Measurements from ENCODE around the gene ZNF438. TPM values are rescaled to one million over a fixed set of nuclear protein-coding genes. Genes with fewer than 3 reads are reported as not detected.

ZNF438 gene
- total and polyA plus RNA-seq, 2 of the 13 experiments (the other 11 are each of a cell fraction or from before 2014, with no cell fraction given) = 0.75 to 0.83 TPM

- TF ChIP-seq ZFP36 (IDR thresholded peaks at IDR 0.05; ENCODE audit: borderline replicate concordance, low read depth, low read length, partially characterized antibody) (no peak), ZC3H13 (CRISPR knock-in tag; IDR thresholded peaks at IDR 0.05) (no peak), HNRNPH1 (optimal IDR thresholded peaks at IDR 0.05; ENCODE audit: low read depth, low read length) (no peak), PLSCR1 (CRISPR knock-in tag; IDR thresholded peaks at IDR 0.05; ENCODE audit: borderline replicate concordance) (no peak), JUN (CRISPR knock-in tag; IDR thresholded peaks at IDR 0.05) (no peak), PRDM4 (CRISPR knock-in tag; IDR thresholded peaks at IDR 0.05; ENCODE audit: borderline replicate concordance) (no peak)
These were observed 185.0 kb downstream of the ZNF438 start (continued) for GRCh38 chr10:30846710-30847109.

DNA sequence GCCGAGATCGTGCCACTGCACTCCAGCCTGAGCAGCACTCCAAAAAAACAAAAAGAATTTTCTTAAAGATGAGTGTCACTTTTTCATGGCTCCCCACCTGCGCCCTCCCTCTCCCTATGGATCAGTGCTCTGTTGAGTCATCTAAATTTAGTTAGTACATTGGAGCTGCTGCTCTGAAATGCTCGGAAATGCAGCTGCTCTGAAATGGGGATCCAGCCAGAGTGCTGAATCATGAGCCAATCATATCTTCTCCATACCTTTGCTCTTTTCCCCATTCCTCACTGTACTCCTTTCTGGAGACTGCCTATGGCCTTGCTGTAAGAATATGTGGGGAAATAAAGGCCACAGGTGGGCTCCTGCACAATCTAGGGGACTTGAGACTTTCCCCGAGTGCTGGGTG, 188.8 kb downstream of the ZNF438 start:
- CTCF ChIA-PET (ENCODE audit: low intra/inter-chr PET ratio, low total read pairs) = no interaction called here
- TF ChIP-seq FOXK1 (CRISPR knock-in tag; IDR thresholded peaks at IDR 0.05; ENCODE audit: borderline replicate concordance, low read depth) (no peak), ZSCAN20 (CRISPR knock-in tag; IDR thresholded peaks at IDR 0.05; ENCODE audit: borderline replicate concordance) (no peak), ZNF768 (CRISPR knock-in tag; IDR thresholded peaks at IDR 0.05) (no peak), ZNF687 (CRISPR knock-in tag; IDR thresholded peaks at IDR 0.05) (no peak), NRL (CRISPR knock-in tag; IDR thresholded peaks at IDR 0.05; ENCODE audit: borderline replicate concordance) (no peak), MIER3 (CRISPR knock-in tag; IDR thresholded peaks at IDR 0.05; ENCODE audit: borderline replicate concordance) (no peak), ETV6 (CRISPR knock-in tag; conservative IDR thresholded peaks at IDR 0.05) (no peak), ZNF720 (CRISPR knock-in tag; IDR thresholded peaks at IDR 0.05) (no peak), SRSF9 (IDR thresholded peaks at IDR 0.05; ENCODE audit: borderline replicate concordance, insufficient read depth, low read depth, low read length, poor library complexity, severe bottlenecking) (no peak)
- TF ChIP-seq, protein P1, sequence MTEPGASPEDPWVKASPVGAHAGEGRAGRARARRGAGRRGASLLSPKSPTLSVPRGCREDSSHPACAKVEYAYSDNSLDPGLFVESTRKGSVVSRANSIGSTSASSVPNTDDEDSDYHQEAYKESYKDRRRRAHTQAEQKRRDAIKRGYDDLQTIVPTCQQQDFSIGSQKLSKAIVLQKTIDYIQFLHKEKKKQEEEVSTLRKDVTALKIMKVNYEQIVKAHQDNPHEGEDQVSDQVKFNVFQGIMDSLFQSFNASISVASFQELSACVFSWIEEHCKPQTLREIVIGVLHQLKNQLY (CRISPR knock-in tag; IDR thresholded peaks at IDR 0.05) = no peak

More for the DNA sequence above, 188.8 kb downstream of the ZNF438 start:
- H3K27ac ChIP-seq (ENCODE audit: extremely low read length, insufficient read depth, low read length) = no peak overlapping the region
- H3K36me3 ChIP-seq (replicated peaks in 1 of 2; ENCODE audit: control insufficient read depth in 1 of 2, insufficient read depth in 2 of 2, low read length in 2 of 2) = no peaks in the 10 kb centered on the region
- H3K4me2 ChIP-seq (ENCODE audit: low read depth, low read length) = no peak overlapping the region
- no peak overlapping the region for H3K9ac ChIP-seq (ENCODE audit: insufficient read depth, low read depth, low read length)
- no peak for DNase-seq (ENCODE audit: low spot score)
- ATAC-seq = no peak
- H3K9me3 ChIP-seq (ENCODE audit: low read length) = no peaks in the 10 kb centered on the region
- H4K20me1 ChIP-seq (ENCODE audit: insufficient read depth, low read length) = no peaks in the 10 kb centered on the region
- intact Hi-C loops (cut with micrococcal nuclease; ENCODE audit: unreplicated experiment) (no loop called here), in situ Hi-C loops (cut with HindIII; ENCODE audit: extremely low pct_ligation_motif_present, low pct_unique_long_range_greater_than_20kb) (no loop called here)
- H3K79me2 ChIP-seq (ENCODE audit: insufficient read depth, low read length) = no peaks in the 10 kb centered on the region
- no peak overlapping the region for H3K4me3 ChIP-seq (replicated peaks in 1 of 3; ENCODE audit: insufficient read depth in 1 of 3, low read depth in 2 of 3, low read length in 3 of 3)
- no peak for FAIRE-seq
- no peaks in the 10 kb centered on the region for H3K4me1 ChIP-seq (ENCODE audit: insufficient read depth, low read length)
- H2AFZ ChIP-seq (ENCODE audit: low read length) = no peak overlapping the region
- 37% methylated on average over 5 of the region's 5 CpGs for WGBS (ENCODE audit: low lambda C conversion rate)
- POLR2A ChIA-PET = no interaction called here
- BruUV-seq (replicated peaks) = no TSS peak
- H3K27me3 ChIP-seq (ENCODE audit: control insufficient read depth in 1 of 2, insufficient read depth in 2 of 2, low read length in 2 of 2) = peaks cover 2 to 16% of the 10 kb centered on the region in 2 experiments; a peak in 3 of 5 replicates

Data from HepG2 (cell line).